Endometrial microvascular endothelial cells (primary cell): Measurements from ENCODE around the gene PLCB1. TPM values are rescaled to one million over a fixed set of nuclear protein-coding genes. Genes with fewer than 3 reads are reported as not detected.

ENCODE experiments used
- in situ Hi-C: cut with HindIII; loops from 2 replicates; pipeline ENCODE4 v1.10.0; 2017; ENCODE audit warnings: low sequenced_read_pairs, low pct_unique_long_range_greater_than_20kb; ENCODE audit errors: inconsistent ontology term
- total RNA-seq: library from RNA; depleted of rRNA; stranded (reverse); fragments of >200 nt; gene quantifications from one replicate; pipeline ENCODE4 v1.2.3, GENCODE V29; 2015; ENCODE audit errors: inconsistent ontology term

PLCB1 gene
- total RNA-seq, 1 donor from 2014 or later, result 16.1 TPM

GRCh38 chr20:8524101-8525016, 392.3 kb downstream of the PLCB1 start:
- in situ Hi-C loops, result no loop called here

GRCh38 chr20:8525017-8525343, 392.9 kb downstream of the PLCB1 start:
- in situ Hi-C loops, result no loop called here

- in situ Hi-C loops, result no loop called here
Measured at GRCh38 chr20:8526610-8527009, 394.5 kb downstream of the PLCB1 start.

DNA sequence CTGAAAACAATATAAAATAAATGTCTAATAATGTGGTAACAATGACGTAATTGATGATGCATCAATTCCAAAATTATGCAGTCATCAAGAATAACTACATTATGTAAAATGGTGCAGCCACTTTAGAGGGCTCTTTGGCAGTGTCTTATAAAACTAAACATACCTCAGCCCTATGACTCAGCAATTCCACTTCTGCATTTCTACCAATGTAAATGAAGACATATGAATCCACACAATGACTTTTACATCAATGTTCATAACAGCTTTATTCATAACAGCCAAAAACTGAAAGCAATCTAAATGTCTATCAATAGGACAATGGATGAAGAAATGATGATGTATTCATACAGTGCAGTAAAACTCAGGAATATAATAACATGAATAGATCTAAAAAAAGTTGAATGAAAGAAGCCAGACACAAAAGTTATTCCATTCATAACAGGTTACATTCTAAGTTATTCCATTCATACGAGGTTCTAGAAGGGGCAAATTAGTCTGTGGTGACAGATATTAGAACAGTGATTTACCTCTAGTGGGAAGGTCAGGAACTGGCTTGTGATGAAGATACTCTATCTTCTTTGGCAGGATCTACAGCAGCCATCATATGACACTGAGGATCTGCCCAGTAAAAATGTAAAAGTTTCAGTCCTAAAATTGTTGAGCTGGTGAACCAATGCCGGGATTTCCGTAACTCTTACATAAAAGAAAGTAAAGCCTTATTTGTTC, 396.1 kb downstream of the PLCB1 start:
- in situ Hi-C loops, result no loop called here

DNA sequence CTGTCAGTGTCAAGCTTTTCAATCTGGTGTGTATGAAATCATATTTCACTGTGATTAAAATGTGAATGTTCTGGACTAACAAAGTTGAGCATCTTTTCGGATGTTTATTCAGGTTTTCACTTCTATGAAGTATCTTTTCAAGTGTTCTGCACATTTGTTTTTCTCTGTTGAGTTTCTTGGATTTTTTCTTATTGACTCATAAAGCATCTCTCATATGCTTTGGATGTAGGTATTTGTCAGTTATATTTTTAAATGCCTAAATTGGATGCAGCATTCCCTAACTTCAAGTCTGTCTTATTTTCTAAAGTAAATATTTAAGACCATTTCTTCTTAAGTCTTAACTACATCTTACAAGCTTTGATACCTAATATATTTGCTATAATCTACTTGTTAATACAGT, 398.0 kb downstream of the PLCB1 start:
- in situ Hi-C loops, result no loop called here

- in situ Hi-C loops, result no loop called here
Measured at GRCh38 chr20:8532169-8532568, 400.1 kb downstream of the PLCB1 start.

DNA sequence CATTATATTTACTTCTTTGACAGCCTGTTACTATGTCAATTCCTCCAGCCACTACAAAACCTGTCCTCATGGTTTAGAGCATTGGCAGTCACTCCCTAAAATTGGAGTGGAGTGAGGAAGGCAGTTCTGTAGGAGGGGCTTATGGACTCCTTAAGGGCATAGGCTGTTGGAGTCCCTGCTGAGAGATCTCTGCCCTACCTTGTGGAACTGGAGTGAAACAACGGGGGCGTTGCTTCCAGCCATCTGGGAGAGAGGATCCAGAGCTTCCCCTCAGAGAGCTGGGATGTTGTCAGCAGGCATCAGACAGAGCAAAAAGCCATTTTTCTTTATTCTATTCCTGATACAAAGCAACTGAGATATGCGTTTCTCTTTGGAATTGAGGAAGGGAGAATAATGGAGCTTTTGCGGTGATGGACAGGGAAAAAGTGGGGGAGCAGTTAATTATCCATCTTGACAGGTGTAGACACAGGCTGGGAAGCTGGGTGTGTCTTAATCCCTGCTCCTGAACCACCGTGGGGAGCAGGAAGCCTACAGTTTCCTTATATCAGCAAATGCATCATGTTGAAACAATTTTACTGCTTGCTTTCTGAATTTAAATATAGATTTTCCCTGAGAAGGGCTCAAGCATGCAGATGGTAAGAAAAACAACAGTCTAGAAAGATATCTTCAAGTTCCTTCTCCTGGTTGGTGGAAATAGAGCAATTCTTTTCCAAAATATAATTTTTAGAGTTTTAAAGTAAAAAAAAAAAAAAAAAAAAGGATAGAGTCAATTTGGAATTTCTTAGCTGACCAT, 402.5 kb downstream of the PLCB1 start:
- in situ Hi-C loops, result no loop called here

DNA sequence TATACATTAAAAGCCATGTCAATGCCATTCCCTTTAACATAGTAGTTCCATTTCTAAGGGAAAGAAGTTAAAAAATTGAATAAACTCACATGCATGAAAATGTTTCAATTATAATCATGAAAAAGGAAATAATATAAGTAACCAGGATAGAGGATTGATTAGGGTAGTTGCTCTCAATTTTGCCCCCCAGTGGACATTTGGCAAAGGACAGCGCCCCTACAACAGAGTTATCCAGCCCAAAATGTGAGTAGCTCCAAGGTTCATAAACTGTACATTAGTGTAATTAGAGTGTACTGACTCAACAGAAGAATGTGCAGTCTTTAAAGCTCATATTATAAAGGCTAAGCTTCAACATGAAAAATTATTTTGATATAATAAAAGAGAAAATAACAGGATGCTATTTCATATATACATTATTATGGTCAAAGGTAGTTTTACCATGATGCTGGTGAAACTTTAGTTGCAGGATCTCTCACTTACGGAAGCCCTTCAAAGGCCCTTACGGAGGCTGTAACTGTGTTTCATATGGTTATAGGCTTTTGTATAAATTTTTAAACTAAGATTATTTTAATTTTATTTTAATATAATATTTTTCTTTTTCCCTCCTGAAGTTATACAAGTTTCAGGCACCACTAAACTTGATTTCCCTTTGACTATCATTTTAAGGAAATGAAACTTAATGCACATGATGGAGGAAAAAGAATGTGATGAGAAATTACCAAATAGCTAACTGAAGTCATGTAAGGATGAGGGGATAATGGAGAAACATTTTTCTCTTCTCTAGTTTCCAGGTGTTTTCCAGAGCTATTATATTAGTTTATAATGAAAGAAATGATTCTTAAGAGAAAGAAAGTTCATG, 403.6 kb downstream of the PLCB1 start:
- in situ Hi-C loops, result no loop called here

DNA sequence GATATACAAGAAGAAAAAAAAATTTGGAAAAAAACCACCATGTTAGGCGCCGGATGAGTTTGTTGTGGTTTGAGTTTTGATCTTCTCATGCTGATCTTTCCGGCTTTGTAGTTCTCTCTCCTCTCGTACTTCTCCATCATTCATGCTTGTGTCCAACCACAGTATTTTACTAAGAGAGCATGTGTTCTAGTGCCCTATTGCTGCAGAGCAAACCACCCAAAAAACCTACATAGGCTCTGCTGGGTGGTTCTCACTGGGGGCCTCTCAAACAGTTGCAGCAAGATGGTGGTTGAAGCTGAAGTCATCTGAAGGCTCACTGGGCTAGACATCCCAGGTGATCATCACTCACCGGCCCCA, 404.2 kb downstream of the PLCB1 start:
- in situ Hi-C loops, result no loop called here

- in situ Hi-C loops, result no loop called here
Measured at GRCh38 chr20:8540466-8540865, 408.4 kb downstream of the PLCB1 start.

DNA sequence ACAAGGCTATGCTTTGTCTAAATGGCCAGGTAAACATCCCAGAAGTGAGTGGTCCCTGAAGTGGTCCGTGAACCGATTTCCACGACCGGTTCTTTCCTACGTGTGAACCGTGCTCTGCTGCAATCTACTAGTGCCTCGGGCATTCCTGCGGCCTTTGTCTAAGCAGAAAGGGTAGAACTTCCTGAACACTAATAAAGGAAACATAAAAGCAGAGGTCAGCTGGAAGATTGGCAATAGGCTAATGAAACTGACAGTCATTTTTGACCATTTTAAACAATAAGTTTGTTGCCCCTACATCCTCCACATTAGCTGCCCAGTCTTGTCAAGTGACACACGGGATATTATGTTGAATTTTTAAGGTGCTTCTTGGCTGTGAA, 410.0 kb downstream of the PLCB1 start:
- in situ Hi-C loops, result no loop called here

- in situ Hi-C loops, result no loop called here
Measured at GRCh38 chr20:8545212-8545611, 413.1 kb downstream of the PLCB1 start.

- in situ Hi-C loops, result no loop called here
Measured at GRCh38 chr20:8547035-8547650, 415.1 kb downstream of the PLCB1 start.

DNA sequence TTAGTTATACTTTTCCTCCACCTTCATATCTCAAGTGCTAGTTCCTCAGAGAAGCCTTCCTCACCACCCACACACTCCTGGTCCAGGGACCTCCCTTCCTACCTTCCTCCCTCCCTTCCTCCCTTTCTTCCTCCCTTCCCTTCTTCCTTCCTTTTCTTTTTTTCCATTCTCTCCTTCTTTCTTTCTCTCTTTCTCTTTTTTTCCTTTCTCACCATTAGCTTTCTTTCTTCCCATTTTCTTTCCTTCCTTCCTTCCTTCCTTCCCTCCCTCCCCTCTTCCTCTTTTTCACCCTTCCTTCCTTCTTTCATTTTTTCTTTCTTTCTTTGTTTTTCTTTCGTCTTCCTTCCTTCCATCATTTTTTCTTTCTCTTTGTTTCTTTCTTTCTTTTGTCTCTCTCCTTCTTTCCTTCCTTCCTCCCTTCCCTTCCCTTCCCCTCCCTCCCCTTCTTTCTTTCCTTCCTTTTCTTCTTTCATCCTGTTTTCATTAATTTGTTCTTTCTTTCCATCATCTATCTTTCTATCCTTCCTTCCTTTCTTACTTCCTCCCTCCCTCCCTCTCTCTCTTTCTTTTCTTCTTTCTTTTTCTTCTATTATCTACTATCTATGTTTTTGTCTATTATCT, 416.0 kb downstream of the PLCB1 start:
- in situ Hi-C loops, result no loop called here

- in situ Hi-C loops, result no loop called here
Measured at GRCh38 chr20:8549192-8549591, 417.1 kb downstream of the PLCB1 start.

GRCh38 chr20:8557711-8558110, 425.6 kb downstream of the PLCB1 start:
- in situ Hi-C loops, result no loop called here

DNA sequence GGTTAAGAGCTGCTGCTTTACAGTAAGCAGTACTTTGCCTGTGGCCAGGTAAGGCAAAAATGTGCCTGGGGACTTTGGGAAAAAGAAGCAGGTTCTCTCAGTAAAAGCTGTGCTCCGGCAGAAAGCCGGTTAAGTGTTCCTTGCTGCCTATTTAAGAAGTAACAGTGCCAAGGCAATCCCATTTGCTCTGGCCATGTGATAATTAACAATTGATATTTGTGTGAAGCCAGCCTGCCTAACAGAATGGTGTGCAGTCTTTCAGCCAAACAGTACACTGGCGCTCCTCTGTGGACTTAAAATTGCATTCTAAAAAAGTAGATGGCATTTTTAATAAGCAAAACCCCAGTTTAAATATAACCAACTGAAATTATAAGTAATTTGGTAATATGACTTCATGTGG, 430.3 kb downstream of the PLCB1 start:
- in situ Hi-C loops, result no loop called here

DNA sequence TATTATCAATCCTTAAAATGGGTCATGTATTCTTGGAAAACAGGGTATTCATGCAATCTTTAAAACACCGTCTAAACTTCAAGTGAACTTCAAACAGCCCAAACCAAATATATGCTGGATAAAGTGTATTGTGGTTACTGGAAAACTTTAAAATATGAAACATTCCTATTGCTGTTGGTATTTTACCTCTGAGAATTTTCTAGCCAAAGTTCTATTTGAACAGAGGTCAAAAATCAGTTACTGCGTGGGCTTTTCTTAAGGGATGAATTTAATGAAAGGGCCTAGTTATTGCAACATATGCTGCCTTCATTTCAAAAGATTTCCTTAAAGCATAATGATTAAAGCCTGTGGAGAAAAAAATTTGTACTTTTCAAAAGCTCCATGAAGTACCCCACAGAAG, 436.0 kb downstream of the PLCB1 start:
- in situ Hi-C loops, result no loop called here
